Stimulated activated CD4-positive, alpha-beta T cell treated with anti-CD3 and anti-CD28 coated beads, Interleukin-2, amount 100 ng/mL, for 24 hours (primary cell): Measurements from ENCODE around the gene HAUS3.
"Not testable (repeated sequence)": the region's sequence is repeated elsewhere in the genome, so short reads cannot be mapped to it uniquely, and the experiment has no call there.

Experiments
- DNase-seq, 2 donors: peaks; one replicate each; pipeline ENCODE4 v3.0.0-alpha.2; 2020

Gene HAUS3

GRCh38 chr4:2218436-2218835, 23.5 kb downstream of the HAUS3 start:
- no peak for DNase-seq

DNA sequence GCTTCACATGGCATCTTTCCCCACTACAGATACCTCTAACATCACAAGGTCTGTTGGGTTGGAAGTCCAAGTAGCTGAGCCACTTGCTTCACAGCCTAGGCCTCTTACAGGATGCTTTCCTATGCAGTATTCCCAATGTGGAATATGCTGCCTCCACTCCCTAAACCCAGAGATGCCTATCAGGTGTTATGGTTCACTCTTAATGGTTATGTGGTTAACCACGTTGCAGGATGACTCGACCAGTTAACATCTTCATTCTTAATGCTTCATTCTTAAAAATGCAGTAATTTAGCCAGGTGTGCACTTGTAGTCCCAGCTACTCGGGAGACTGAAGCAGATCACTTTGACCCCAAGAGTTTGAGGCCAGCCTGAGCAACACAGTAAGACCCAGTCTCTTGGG, 24.2 kb downstream of the HAUS3 start:
- no peak for DNase-seq

GRCh38 chr4:2212831-2213230, 29.1 kb downstream of the HAUS3 start:
- no peak for DNase-seq

DNA sequence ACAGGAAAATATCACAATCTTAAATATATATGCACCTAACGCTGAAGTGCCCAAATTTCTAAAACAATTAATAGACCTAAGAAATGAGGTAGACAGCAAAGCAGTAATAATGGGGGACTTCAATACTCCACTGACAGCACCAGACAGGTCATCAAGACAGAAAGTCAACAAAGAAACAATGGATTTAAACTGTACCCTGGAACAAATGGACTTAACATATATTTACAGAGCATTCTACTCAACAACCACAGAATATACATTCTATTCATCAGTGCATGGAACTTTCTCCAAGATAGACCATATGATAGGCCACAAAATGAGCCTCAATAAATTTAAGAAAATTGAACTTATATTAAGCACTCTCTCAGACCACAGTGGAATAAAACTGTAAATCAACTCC, 39.1 kb downstream of the HAUS3 start:
- not testable (repeated sequence) for DNase-seq

GRCh38 chr4:2194496-2194895, 47.4 kb downstream of the HAUS3 start:
- no peak for DNase-seq

- DNase-seq, result no peak
Observed at GRCh38 chr4:2193326-2193725, 48.6 kb downstream of the HAUS3 start.

DNA sequence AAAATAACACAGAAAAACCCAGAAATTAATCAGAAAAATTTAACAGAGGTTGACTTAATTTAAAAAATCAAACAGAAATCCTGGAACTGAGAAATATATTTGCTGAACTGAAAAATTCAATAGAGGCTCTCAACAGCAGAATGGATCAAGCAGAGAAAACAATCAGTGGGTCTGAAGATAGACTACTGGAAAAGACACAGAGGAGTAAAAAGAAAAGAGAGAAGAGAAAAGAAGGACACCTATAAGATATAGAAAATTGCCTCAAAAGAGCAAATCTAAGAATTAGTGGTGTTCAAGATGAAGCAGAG, 55.1 kb downstream of the HAUS3 start:
- DNase-seq, result no peak

GRCh38 chr4:2186133-2186864, 55.6 kb downstream of the HAUS3 start:
- no peak for DNase-seq

DNA sequence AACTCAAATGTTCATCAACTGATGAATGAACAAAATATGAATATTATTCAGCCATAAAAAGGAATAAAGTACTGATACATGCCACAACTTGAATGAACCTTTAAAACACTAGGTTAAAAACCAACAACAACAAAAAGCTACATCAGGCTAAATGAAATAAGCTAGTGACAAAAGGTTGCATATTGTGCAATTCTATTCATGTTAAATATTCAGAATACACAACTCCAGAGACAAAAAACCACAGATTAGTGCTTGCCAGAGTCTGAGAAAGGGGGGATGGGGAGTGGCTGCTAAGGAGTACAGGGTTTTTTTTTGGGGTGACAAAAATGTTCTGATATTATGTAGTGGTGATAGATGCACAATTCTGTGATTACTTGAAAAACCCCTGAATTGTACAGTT, 58.5 kb downstream of the HAUS3 start:
- DNase-seq, result no peak

GRCh38 chr4:2182994-2183393, 58.9 kb downstream of the HAUS3 start:
- DNase-seq, result no peak

DNA sequence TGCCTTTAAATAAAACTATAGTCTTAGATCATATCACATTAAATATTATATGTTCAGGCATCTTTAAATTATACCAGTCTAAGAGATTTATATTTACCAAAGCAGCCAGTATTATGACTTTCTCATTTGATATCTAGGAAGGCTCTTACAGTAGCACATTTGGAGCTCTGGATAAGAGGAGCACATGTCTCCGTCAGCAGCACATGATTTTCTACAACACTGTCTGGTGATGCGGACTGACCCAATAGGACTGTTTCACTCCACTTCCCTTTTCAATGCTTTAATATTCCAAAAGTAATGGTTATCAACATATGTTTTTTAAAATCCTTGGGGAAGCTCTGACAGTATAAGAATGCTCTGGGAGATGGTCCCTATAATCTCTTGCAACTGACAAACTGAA, 61.5 kb downstream of the HAUS3 start:
- DNase-seq, result no peak

- no peak for DNase-seq
Observed at GRCh38 chr4:2179717-2180116, 62.2 kb downstream of the HAUS3 start.

DNA sequence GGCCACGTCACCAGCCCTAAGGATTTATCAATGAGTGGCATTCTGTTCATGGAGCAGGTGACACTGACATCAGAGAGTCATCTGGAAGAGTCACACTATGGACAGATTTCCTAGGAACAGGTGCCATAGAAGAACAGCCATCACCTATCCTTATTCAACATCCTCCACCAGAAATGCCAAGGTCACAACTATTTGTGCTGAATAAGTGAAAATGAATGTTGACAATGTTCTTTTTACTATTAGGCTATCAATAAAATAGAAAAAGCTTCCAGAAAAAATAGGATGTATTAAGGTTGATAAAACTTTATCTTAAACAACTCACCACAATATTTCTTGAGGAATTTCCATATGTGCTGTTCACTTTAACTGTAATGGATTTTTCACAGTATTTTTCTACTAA, 62.9 kb downstream of the HAUS3 start:
- DNase-seq, result no peak
